NCI-H526 treated with DMSO at 0.1 percent for 48 hours (cell line): ENCODE measurements around the gene LHX4.

Experiments used
- DNase-seq: peaks from one replicate; lab custom pipeline; 2025; lab: John Stamatoyannopoulos, UW

LHX4 gene

DNA sequence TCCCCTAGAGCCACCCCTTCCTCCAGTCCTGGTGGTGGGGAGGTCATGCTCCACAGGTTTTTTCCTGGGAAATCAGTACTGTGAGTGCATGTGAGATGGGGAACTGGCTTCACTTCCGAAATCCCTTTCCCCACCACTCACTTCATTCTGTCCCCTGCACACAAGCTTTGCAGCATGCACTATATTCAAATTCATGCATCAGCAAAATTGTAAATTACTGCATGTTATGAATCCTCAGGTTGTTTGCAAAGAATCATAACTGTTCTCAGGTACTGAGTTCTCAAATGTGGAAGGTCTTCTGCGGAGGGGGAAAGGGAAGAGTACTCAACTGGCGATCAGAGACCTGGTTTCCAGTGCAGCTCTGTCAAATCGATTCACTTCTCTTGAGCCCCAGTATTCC is 42.3 kb downstream of the LHX4 start:
- DNase-seq: no peak

DNA sequence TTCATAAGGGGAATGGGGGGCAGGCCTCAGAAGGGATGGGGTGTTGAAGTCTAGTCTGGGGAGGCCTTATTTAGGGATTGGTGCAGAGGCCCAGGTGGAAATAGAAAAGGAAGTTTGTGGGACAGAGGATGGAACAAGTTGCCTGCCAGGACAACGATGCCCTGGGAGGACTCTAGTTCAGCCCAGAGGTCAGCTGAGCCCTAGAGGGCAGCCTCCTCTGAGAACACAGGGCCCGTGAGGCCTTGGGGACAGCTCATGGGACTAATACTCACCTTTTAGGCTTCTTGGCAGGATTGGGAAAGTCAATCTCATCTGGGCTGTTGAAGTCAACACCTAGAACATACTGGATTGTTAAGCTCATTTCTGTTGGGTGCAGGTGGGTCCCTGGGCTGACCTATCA is 43.0 kb downstream of the LHX4 start:
- DNase-seq: no peak

DNA sequence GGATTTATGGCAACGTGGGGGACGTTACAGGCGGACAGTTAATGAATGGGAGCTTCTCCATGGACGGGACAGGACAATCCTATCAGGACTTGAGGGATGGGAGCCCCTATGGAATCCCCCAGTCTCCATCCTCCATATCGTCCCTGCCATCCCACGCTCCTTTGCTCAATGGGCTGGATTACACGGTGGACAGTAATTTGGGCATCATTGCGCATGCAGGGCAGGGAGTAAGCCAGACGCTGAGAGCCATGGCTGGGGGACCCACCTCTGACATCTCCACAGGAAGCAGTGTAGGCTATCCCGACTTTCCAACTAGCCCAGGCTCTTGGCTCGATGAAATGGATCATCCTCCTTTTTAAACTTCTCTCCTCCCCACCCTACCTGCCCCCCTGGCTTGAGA is 44.2 kb downstream of the LHX4 start:
- DNase-seq: no peak

DNA sequence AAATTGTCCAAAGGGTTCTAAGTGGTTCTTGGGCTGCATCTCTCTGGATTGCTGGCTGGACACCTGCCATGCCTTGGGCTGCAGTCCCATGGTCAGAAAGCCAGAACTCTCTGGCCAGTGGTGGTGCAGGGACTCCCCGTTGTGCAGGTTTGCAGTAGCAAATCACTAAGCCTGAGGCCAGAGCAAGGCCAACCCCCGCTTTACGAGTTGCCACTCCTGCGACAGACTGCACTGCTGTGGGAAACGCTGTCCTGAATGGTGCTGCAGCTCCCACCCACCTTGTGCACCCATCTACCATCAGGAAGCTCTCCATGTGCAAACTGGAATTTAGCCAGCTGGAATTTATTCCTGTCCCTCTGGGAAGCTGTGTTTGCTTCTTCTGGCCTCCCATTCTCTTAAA is 45.7 kb downstream of the LHX4 start:
- no peak for DNase-seq

DNA sequence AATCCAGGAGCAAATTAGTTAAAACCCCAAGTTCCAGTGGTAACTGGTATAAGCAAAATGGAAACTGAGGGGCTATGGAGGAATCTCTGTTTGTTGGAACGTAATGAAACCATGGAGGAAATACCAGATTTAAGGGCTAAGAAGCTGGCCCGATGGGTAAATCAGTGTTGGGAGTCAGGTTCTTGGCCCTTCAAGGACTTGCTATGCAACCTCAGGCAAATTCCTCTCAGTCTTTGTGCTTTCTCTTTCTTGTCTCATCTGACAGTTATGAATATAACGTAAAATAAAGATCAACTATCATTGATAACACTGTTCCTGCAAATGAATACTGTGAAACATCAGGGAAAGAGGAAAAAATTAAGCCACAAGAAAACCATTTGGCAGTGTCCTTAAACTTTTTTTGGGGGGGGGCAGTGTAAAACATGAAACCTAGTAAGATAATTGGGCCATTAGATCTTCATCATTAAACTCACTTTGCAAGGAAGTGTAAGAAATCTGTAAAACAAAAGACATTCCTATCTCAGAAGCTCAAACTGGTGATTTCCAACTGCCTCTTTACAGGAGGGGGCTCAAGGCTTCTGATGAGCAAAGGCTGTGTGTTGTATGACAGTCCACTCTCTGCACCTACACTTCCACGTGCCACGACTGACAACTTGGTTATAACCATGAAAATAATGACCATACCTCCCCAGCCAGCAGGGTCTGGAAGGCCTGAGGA is 47.6 kb downstream of the LHX4 start:
- DNase-seq: no peak

DNA sequence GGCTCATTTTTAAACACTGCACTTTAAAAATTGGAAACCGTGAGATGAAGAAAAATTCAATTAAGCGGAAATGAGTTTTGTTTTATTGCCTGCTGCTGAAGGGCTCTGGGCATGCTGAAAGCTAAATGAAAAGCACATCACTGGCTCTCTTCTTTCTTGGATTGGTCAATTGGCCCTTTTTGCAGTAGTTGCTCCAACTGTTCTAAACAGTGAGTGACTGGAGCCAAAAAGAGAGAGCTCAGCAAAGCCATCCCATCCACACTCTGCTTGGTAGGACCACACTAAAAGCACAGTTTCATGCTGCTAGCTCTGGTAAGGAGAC is 48.1 kb downstream of the LHX4 start:
- DNase-seq: no peak

DNA sequence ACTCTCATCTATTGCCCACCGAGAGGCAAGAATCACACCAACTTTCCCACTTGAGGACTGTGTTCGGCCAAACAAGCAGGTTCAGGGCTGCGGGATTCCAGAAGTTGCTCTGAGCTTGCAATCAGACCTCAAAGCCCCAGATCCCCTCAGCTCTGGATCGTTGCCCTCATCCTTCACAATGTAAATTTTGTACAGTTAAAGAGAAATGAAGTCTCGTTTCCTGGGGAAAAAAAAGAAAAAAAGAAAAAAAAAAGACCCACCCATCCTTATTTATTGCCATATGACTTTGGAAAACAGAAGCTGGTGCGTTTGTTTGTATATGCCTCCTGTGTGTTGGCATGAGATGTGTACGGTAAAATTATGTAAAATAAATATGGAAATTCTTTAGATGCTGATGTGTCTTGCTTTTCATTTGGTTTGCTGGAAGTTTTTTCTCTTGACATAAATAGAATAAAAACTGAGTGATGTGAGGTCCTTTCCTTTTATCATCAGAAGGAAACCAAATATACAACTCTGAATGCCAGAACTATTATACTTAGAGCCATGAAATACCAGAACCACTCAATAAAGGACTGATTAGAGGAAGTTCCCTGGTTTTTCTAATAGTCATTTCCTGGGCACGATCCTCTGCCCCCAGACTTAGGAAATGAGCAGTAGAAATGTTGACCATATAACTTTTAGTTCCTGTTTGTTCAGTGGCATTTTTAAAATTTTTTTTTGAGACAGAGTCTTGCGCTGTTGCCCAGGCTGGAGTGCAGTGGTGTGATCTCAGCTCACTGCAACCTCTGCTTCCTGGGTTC is 48.7 kb downstream of the LHX4 start:
- peak; percentile 44 for DNase-seq

DNA sequence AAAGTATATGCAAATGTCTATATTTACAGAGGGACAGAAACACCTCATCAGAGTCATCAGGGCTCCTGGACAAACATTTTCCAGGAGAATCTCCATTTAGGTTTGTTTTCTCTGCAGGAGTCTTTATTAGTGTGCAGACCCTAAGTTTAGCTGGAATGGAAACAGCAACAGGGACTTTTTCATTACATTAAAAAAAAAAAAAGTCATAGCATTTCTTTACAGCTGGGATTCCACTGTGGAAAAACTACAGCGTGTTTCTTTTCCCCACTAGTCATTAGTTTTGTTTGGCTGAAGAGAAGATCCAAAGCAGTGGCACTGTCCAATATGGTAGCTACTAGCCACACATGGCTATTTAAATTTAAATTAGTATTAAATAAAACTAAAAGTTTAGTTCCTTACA is 49.6 kb downstream of the LHX4 start:
- no peak for DNase-seq

DNA sequence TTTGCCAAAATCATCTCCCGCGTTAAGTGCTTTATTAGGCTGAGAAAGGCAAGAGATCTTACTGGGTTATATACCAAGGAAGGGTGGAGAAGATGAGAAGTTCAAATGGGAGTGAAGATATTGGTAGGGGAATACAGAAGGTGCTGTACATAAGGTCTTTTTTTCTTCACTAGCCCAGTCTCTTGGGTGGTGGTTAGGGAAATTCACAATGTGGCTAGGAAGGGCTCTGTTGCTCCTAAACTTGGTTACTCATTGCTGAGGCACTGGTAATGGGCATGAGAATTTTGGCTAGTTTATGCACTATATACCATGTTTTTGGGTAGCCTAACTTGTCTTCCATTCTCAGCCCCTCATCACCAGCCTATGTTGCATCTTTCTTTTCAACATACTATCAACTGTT is 50.6 kb downstream of the LHX4 start:
- no peak for DNase-seq

DNA sequence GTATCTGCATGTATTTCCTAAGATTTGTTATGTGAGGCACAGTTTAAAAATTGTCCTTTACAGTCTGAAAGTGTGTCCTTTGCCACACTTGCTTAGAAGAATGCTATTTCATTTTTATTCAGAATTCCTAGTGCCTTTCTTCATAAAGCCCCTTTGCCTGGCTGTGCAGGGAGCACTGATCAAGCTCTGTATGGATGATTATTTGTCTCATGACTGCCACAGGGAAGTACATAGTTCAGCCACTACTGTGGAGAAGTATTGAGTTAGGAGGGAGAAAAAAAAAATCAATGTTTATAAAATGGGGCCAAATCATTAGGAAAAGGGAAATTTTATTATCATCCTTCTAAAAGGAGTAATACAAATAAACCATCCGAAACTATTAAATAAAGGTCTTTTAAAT is 51.4 kb downstream of the LHX4 start:
- no peak for DNase-seq

DNA sequence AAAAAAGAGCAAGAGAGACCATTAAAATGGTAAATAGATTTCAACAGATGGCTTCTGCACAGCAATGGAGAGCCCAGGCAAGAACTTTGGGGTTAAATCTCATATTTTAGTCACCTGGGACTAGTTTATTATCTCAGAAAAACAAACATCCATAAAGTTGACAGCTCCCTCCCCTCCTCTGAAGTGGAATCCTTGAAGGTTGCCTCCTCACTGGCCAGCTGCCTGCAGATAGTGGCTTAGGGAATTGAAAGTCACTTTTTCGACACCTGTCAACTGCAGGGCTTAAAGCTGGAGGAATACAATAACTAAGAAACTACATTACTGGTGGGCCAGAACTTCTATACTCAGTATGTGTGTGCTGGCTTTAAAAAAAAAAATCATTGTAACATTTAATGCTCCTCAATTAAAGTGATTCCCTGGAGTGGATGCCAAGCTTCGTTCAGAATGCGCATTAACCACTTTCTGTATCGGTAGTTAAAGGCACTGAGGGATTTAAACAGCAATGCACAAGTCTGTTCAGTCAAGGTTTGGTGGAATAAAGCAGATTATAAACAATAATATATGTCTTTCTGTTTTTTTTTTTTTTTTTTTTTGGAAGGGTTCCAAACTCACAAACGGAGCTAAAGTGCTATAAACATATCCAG is 52.5 kb downstream of the LHX4 start:
- no peak for DNase-seq

DNA sequence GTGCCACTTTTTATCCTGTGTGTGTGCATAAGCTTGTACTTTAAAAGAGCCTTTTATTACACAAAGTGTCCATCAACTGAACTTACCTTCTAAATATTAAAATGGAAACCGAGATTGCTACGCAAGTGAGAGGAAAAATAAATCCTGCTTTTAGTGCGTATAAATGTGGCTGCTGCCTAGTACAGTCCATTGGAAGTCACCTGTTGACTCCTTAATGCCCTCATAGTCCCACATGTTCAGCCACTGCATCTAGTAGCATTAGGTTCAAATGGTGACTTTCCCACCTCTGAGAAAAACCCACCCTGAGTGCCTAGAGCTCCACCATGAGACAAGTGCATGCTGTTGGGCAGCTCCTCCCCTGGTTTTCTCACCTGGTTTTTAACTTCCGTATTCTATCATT is 53.0 kb downstream of the LHX4 start:
- no peak for DNase-seq

DNA sequence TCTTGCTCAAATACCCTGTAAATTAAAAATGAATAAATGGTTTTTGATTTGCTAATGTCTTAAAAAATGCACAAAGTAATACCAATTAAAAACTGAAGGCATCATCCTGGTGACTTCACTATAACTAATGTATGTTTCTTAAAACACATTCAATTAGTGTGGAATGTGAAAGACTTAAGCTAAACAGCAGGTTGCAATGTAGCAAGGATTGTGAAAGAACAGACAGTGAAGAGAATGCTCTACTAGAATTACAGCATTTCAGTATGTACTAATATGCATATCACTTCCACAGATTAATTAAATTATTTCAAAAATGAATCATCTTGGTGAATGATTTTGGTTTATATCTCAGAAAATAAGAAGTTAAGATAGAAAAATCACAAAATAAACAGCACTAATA is 56.4 kb downstream of the LHX4 start:
- DNase-seq: no peak

DNA sequence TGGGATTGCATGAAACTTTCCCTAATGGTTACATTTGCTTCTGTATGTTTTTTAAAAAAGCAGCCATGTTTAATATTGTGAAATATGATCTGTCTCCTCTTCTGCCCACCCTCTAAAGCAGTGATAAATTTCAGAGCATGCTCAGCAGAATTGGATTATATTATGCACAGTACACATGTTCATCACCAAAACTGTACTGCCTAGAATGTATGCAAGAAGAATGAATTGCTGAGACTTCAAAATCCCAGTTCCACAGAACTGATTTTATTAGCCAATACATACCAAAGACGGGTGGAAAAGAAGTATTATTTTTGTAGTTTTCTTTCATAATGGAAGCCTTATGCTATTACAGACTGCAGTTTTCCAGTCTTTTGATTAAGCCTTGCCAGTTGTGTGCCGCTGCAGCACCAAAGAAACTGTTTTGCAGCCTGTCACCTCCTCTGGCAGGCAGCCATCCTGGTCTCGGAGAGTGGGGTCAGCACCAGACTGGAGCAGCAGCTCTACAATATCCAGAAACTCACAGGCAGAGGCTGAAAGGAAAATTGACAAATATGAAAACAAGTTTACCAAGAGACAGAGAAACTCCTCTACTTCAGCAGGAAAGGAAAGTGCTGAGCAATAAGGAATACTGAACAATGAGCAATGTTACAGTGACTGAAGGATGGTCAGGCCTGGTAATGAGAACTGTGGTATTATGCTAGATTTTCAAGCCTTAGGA is 58.1 kb downstream of the LHX4 start:
- no peak for DNase-seq

DNA sequence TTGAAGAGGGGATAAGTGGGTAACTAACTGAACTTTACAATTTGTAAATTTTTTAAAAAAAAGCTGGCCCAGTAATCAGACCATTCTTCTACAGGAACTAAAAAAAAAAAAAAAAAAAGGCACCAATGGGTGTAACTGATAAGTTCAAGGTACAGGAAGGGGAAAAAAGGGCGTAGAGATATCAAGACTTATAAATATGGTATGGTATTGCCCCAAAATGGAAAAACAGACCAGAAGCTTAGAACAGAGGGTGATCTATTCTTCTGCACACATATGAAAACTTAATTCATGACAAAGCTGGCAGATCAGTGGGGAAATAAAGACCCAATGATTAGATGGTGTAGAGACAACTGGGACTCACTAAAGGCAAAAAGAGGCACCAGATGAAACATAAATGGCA is 58.9 kb downstream of the LHX4 start:
- DNase-seq: no peak

DNA sequence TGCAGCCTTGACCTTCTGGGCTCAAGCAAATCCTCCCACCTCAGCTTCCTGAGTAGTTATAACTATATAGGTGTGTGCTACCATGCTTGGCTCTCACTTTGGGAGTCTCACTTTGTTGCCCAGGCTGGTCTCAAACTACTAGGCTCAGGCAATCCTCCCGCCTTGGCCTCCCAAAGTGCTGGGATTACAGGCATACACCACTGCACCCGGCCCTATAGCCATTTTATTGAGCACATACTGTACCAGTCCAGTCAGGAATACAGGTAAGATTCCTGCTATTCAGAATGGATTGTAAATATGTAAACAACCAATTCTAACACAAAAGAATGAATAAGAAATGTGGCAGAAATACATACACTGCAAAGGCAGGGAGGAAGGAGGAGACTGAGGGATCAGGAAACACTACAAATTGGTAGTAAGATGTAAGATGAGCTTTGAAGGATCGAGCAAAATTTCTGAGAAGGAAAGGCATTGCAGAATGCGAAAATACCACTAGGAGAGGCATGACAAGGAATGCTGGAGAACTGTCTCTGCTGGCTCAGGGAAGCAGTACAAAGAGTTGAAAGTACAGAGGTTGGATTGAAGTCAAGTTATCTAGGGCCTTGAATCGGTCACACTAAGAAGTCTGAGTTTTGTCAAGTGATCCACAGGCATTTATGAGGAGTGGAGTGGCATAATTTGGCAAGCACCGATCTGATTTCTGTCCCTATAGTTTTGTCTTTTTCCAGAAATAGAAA is 60.4 kb downstream of the LHX4 start:
- no peak for DNase-seq

DNA sequence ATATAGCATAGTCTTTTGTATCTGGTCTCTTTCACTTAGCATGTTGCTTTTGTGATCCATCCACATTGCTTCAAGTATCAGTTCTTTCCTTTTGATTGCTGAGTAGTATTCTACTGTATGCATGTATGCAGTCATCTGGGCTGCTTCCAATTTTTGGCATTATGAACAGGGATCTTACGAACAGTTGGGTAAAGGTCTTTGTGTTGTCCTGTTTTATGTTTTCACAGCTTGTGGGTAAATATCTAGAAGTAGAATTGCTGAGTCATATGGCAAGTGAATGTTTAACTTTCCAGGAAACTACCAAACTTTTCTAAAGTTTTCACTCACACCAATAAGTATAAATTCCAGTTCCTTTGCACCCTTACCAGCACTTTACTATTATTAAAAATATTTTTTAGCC is 60.9 kb downstream of the LHX4 start:
- DNase-seq: no peak

DNA sequence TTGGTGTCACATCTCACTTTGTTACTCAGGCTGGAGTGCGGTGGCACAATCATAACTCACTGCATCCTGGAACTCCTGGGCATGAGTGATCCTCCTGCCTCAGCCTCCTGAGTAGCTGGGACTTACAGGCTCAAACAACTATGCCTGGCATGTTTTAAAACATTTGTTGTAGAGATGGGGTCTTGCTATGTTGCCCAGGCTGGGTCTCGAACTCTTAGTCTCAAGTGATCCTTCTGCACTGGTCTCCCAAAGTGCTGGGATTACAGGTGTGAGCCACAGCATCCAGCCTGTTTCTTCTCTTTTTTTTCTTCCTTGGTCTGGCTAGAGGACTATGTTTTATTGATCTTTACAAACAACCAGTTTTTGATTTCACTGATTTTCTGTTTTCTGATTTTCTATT is 64.6 kb downstream of the LHX4 start:
- DNase-seq: no peak

DNA sequence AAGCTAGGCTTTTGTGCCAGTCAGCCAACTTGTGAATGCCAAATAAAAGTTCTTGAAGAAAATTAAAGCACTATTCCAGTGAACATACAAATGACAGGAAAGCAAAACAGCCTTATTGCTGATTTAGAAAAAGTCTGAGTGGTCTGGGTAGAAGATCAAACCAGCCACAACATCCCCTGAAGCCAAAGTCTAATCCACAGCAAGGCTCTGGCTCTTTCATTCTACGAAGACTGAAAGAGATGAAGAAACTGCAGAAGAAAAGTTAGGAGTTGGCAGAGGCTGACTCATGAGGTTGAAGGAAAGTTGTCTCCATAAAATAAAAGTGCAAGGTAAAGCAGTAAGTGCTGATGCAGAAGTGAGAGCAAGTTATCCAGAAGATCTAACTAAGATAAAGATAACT is 65.9 kb downstream of the LHX4 start:
- DNase-seq: no peak

DNA sequence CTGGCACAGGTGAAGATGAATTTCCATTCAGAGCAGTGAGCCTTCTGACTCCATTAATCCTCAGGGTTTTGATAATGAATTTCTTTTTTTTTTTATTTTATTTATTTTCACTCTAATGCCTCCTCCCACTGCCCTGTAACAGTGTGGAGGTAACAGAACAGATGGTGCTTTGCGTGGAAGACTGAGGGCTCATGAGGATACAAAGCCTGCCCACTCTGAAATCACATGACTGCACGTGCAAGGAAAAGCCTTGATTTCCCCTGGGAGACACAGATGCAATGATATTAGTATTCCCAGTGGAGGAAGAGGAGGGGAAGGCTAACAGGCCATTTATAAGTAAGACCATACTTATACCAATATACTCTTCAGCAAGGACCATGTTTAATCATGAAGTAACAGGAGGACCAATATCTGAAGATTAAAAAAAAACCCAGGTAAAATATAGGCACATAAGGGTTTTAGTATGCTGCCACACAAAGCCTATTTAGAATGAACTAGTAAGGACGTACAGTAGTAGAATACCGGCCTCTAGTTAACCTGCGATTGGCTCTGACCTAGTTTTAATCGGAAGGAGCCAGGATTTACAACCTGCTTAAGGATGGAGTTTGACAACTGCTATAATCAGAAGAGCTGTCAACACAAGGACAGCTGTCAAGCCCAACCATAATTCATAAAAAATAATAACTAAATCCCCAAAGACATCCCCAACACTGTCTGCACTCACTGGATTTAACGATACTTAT is 69.6 kb downstream of the LHX4 start:
- no peak for DNase-seq

DNA sequence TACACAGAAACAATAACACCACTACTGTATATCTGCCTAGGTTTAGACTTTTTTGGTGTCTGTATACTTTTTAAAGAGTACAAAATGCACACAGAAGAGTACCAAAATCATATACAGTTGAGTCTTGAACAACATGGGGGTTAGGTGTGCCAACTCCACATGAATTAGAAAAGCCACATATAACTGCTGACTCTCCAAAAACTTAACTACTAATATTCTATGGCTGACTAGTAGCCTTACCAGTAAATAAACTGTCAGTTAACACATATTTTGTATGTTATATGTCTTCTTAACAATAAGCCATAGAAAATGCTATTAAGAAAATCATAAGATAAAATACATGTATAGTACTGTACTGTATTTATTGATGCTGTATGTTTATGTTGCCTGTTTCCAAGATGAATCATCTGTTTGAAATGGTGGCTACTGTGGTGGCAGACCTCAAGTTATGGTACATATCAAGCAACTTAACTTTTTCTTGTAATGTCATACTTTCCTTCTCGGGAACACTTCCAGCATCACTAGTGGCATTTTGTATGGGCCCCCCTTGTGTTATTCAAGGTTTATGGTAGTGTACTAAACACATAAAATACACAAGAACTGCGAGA is 71.2 kb downstream of the LHX4 start:
- DNase-seq: no peak
